K562 (cell line): Measurements from ENCODE around the gene PRSS53. TPM values are rescaled to one million over a fixed set of nuclear protein-coding genes. Genes with fewer than 3 reads are reported as not detected.

Experiments used
- ATF7 ChIP-seq: fragments of 450-650 bp; IDR thresholded peaks from 2 replicates; pipeline ENCODE4 v1.7.1; 2014; ENCODE audit warnings: mild to moderate bottlenecking, moderate library complexity
- CBX5 ChIP-seq: IDR thresholded peaks from 2 replicates; pipeline ENCODE4 v1.6.1; 2014; ENCODE audit warnings: low read depth, borderline replicate concordance
- CEBPB ChIP-seq: fragments of 450-650 bp; IDR thresholded peaks from 2 replicates; pipeline ENCODE4 v1.6.1; 2016; ENCODE audit warnings: missing genetic modification characterization, missing compliant biosample characterization
- CREM ChIP-seq: IDR thresholded peaks from 2 replicates; pipeline ENCODE4 v1.6.1; 2014; ENCODE audit warnings: antibody characterized with exemption, low read depth
- ETV5 ChIP-seq: sonication (generic); formaldehyde crosslinking; IDR thresholded peaks from 2 replicates; pipeline ENCODE4 v1.4.0; 2020; ENCODE audit warnings: low read depth, mild to moderate bottlenecking, missing genetic modification reagents
- FIP1L1 ChIP-seq: fragments of 200-400 bp; formaldehyde crosslinking; IDR thresholded peaks from 2 replicates; pipeline ENCODE4 v1.6.1; 2018; ENCODE audit warnings: mild to moderate bottlenecking, low read depth, low read length; ENCODE audit not compliant: poor library complexity, severe bottlenecking
- HMG20A ChIP-seq: fragments of 450-650 bp; formaldehyde crosslinking; conservative IDR thresholded peaks from 2 replicates; pipeline ENCODE4 v1.4.0; 2020; ENCODE audit warnings: mild to moderate bottlenecking, mixed read lengths
- KDM2B ChIP-seq: fragments of 250-450 bp; sonication (Bioruptor Pico); IDR thresholded peaks from 2 replicates; pipeline ENCODE4 v1.8.0; 2021; ENCODE audit warnings: mild to moderate bottlenecking, moderate library complexity
- KLF10 ChIP-seq: fragments of 250-450 bp; sonication (Bioruptor Pico); IDR thresholded peaks from 2 replicates; pipeline ENCODE4 v1.6.1; 2021; ENCODE audit warnings: matching md5 sums
- L3MBTL2 ChIP-seq: fragments of 450-650 bp; IDR thresholded peaks from 2 replicates; pipeline ENCODE4 v1.6.1; 2016; ENCODE audit warnings: mild to moderate bottlenecking, moderate library complexity
- LEF1 ChIP-seq: fragments of 450-650 bp; IDR thresholded peaks from 2 replicates; pipeline ENCODE4 v1.6.1; 2016; ENCODE audit warnings: mild to moderate bottlenecking
- NR2C1 ChIP-seq, 2 experiments: fragments of 450-650 bp; IDR thresholded peaks; 2 replicates each; pipeline ENCODE4 v1.6.1; 2017; ENCODE audit warnings: mild to moderate bottlenecking in 2 of 2, antibody characterized with exemption in 1 of 2, inconsistent platforms in 1 of 2, missing compliant biosample characterization in 1 of 2, missing genetic modification characterization in 1 of 2
- PATZ1 ChIP-seq: fragments of 250-450 bp; sonication (Bioruptor Pico); IDR thresholded peaks from 2 replicates; pipeline ENCODE4 v1.5.0; 2020; ENCODE audit warnings: mild to moderate bottlenecking, borderline replicate concordance
- RBBP5 ChIP-seq: fragments of 200-600 bp; sonication (generic); IDR thresholded peaks from 2 replicates; pipeline ENCODE4 v1.6.1; 2012; ENCODE audit warnings: borderline replicate concordance, mild to moderate bottlenecking, low read length, control low read depth, inconsistent platforms; ENCODE audit not compliant: insufficient read depth, poor library complexity, severe bottlenecking
- RBFOX2 ChIP-seq: fragments of 200-400 bp; formaldehyde crosslinking; IDR thresholded peaks from 2 replicates; pipeline ENCODE4 v1.6.1; 2017; ENCODE audit warnings: low read depth, mild to moderate bottlenecking, low read length, moderate library complexity
- SMAD4 ChIP-seq: fragments of 250-450 bp; sonication (Bioruptor Pico); conservative IDR thresholded peaks from 2 replicates; pipeline ENCODE4 v1.8.0; 2021; ENCODE audit warnings: inconsistent platforms, mild to moderate bottlenecking, moderate library complexity
- TAF15 ChIP-seq: fragments of 200-400 bp; formaldehyde crosslinking; IDR thresholded peaks from 2 replicates; pipeline ENCODE4 v1.6.1; 2017; ENCODE audit warnings: mild to moderate bottlenecking, low read depth, low read length, moderate library complexity
- THRAP3 ChIP-seq: fragments of 450-650 bp; IDR thresholded peaks from 2 replicates; pipeline ENCODE4 v1.6.1; 2016; ENCODE audit warnings: mild to moderate bottlenecking, inconsistent platforms, borderline replicate concordance
- THRB ChIP-seq: fragments of 450-650 bp; formaldehyde crosslinking; conservative IDR thresholded peaks from 2 replicates; pipeline ENCODE4 v1.4.0; 2022; ENCODE audit warnings: mild to moderate bottlenecking, missing genetic modification characterization
- YBX1 ChIP-seq: fragments of 450-650 bp; IDR thresholded peaks from 2 replicates; pipeline ENCODE4 v1.7.1; 2016; ENCODE audit warnings: mild to moderate bottlenecking
- ZEB2 ChIP-seq: fragments of 450-650 bp; IDR thresholded peaks from 2 replicates; pipeline ENCODE4 v1.6.1; 2016
- ZKSCAN1 ChIP-seq: fragments of 150-350 bp; IDR thresholded peaks from 2 replicates; pipeline ENCODE4 v1.6.1; 2016; ENCODE audit warnings: low read depth, low read length
- ZNF311 ChIP-seq: fragments of 250-450 bp; sonication (Bioruptor Pico); IDR thresholded peaks from 2 replicates; pipeline ENCODE4 v1.4.0; 2020; ENCODE audit warnings: mild to moderate bottlenecking, moderate library complexity
- ZNF57 ChIP-seq: fragments of 450-650 bp; formaldehyde crosslinking; IDR thresholded peaks from 2 replicates; pipeline ENCODE4 v1.4.0; 2020; ENCODE audit warnings: mild to moderate bottlenecking, moderate library complexity
- ZNF586 ChIP-seq: fragments of 450-650 bp; formaldehyde crosslinking; conservative IDR thresholded peaks from 2 replicates; pipeline ENCODE4 v1.4.0; 2020; ENCODE audit warnings: mild to moderate bottlenecking, moderate library complexity
- polyA plus RNA-seq, 8 experiments: library from polyadenylated mRNA; depleted of rRNA in 4 of 8; stranded (reverse) in 5 of 8; unstranded in 3 of 8; fragments of >200 nt; fragmentation: Nextera tagmentation in 2 of 8; fragmentation: Illumina TruSeq in 1 of 8; extraction: Ambion mirVana in 2 of 8; extraction: Trizol in 1 of 8; gene quantifications; 2 replicates each; pipeline versions ENCODE4 v1.2.1 to v1.2.3, GENCODE V29; 2011 to 2014; ENCODE audit warnings: inconsistent platforms in 1 of 8, missing spikeins in 1 of 8
- total RNA-seq, 7 experiments: library from RNA; depleted of rRNA in 6 of 7; stranded (reverse); fragments of >200 nt in 6 of 7; fragmentation: Illumina TruSeq in 2 of 7; extraction: Trizol in 2 of 7; gene quantifications; 2 replicates each; pipeline versions ENCODE4 v1.2.1 to v1.2.3, GENCODE V29; 2011 to 2021; ENCODE audit warnings: low replicate concordance in 1 of 7
- TF ChIP-seq, protein P1 (sequence below): fragments of 450-650 bp; IDR thresholded peaks from 2 replicates; pipeline ENCODE4 v1.7.0; 2016; ENCODE audit warnings: borderline replicate concordance

Gene PRSS53
- total and polyA plus RNA-seq, 9 of the 15 experiments (the other 6 are each of a cell fraction or from before 2014, with no cell fraction given), result 0.40 to 1.9 (median 0.78) TPM; not detected in 2

- TF ChIP-seq PATZ1 (CRISPR knock-in tag) (no peak), THRAP3 (no peak), YBX1 (no peak), CREM (peak; percentile 79), ZNF586 (CRISPR knock-in tag) (no peak), ZNF311 (no peak), LEF1 (no peak), ETV5 (no peak; the same call in 1 of the 2 replicates), FIP1L1 (peak; percentile 76), KLF10 (CRISPR knock-in tag) (no peak), RBBP5 (peak; percentile 74), NR2C1 (IDR thresholded peaks at IDR 0.05) (no peak), NR2C1 (tag; IDR thresholded peaks at IDR 0.05) (peak; percentile 66; the same call in 1 of the 2 replicates), L3MBTL2 (peak; percentile 86), CBX5 (no peak), ZEB2 (peak; percentile 83), ZNF57 (CRISPR knock-in tag) (no peak), KDM2B (peak; percentile 12; the same call in 1 of the 2 replicates), RBFOX2 (peak; percentile 86), CEBPB (tag) (no peak), SMAD4 (CRISPR knock-in tag) (no peak), ZKSCAN1 (no peak), TAF15 (no peak), HMG20A (no peak), ATF7 (peak; percentile 83), THRB (CRISPR knock-in tag) (no peak)
- TF ChIP-seq, protein P1, sequence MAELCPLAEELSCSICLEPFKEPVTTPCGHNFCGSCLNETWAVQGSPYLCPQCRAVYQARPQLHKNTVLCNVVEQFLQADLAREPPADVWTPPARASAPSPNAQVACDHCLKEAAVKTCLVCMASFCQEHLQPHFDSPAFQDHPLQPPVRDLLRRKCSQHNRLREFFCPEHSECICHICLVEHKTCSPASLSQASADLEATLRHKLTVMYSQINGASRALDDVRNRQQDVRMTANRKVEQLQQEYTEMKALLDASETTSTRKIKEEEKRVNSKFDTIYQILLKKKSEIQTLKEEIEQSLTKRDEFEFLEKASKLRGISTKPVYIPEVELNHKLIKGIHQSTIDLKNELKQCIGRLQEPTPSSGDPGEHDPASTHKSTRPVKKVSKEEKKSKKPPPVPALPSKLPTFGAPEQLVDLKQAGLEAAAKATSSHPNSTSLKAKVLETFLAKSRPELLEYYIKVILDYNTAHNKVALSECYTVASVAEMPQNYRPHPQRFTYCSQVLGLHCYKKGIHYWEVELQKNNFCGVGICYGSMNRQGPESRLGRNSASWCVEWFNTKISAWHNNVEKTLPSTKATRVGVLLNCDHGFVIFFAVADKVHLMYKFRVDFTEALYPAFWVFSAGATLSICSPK, result no peak; the same call in 1 of the 2 replicates
Measured at GRCh38 chr16:31094424-31095120, 5.8 kb upstream of the PRSS53 start, which contains the start of gene VKORC1 (continued).
